ENCODE results near the gene JAKMIP2. TPM values are rescaled to one million over a fixed set of nuclear protein-coding genes. Genes with fewer than 3 reads are reported as not detected.

Gene JAKMIP2
- total RNA-seq, 4 donors from 2014 or later, result 0.09 to 2.9 (median 0.18) TPM; not detected in 1

GRCh38 chr5:147699496-147700088 is 82.9 kb downstream of the JAKMIP2 start:
- Histone ChIP-seq H3K4me1 (no peaks in the 10 kb centered on the region), H3K27me3 (peaks cover 0 to 8% (median 0%) of the 10 kb centered on the region in 4 donors), H3K9me3 (peaks cover 0 to 20% (median 6%) of the 10 kb centered on the region in 3 donors), H3K4me3 (no peak overlapping the region), H3K27ac (no peak overlapping the region), H3K36me3 (no peaks in the 10 kb centered on the region)
- WGBS, 2 donors, result 84 to 87% methylated on average over 3 of the region's 3 CpGs
- no peak for DNase-seq
- TF ChIP-seq POLR2A (IDR thresholded peaks at IDR 0.05), result no peak
- TF ChIP-seq, protein P1, sequence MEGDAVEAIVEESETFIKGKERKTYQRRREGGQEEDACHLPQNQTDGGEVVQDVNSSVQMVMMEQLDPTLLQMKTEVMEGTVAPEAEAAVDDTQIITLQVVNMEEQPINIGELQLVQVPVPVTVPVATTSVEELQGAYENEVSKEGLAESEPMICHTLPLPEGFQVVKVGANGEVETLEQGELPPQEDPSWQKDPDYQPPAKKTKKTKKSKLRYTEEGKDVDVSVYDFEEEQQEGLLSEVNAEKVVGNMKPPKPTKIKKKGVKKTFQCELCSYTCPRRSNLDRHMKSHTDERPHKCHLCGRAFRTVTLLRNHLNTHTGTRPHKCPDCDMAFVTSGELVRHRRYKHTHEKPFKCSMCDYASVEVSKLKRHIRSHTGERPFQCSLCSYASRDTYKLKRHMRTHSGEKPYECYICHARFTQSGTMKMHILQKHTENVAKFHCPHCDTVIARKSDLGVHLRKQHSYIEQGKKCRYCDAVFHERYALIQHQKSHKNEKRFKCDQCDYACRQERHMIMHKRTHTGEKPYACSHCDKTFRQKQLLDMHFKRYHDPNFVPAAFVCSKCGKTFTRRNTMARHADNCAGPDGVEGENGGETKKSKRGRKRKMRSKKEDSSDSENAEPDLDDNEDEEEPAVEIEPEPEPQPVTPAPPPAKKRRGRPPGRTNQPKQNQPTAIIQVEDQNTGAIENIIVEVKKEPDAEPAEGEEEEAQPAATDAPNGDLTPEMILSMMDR (IDR thresholded peaks at IDR 0.05), result no peak
- intact Hi-C loops (cut with DNase I), result no loop called here

- peaks cover 0 to 20% (median 6%) of the 10 kb centered on the region in 3 donors for H3K9me3 ChIP-seq
- H3K27me3 ChIP-seq, result peaks cover 0 to 8% (median 0%) of the 10 kb centered on the region in 4 donors
- no peak for DNase-seq
- TF ChIP-seq POLR2A (IDR thresholded peaks at IDR 0.05), result no peak
- TF ChIP-seq, protein P1 (IDR thresholded peaks at IDR 0.05), result no peak
- H3K36me3 ChIP-seq, result no peaks in the 10 kb centered on the region
- intact Hi-C loops (cut with DNase I), result no loop called here
- no peak overlapping the region for H3K4me3 ChIP-seq
- no peaks in the 10 kb centered on the region for H3K4me1 ChIP-seq
- no peak overlapping the region for H3K27ac ChIP-seq
Observed at GRCh38 chr5:147697380-147697779, 85.1 kb downstream of the JAKMIP2 start.

- 40 to 52% methylated on average over 2 of the region's 2 CpGs for WGBS, 2 donors
- Histone ChIP-seq H3K4me3 (no peak overlapping the region), H3K36me3 (no peaks in the 10 kb centered on the region), H3K27ac (no peak overlapping the region), H3K27me3 (peaks cover 0 to 8% (median 0%) of the 10 kb centered on the region in 4 donors), H3K4me1 (no peaks in the 10 kb centered on the region), H3K9me3 (peaks cover 0 to 20% (median 6%) of the 10 kb centered on the region in 3 donors)
- TF ChIP-seq, protein P1 (IDR thresholded peaks at IDR 0.05), result no peak
- TF ChIP-seq POLR2A (IDR thresholded peaks at IDR 0.05), result no peak
- intact Hi-C loops (cut with DNase I), result no loop called here
- DNase-seq, result no peak
Observed at GRCh38 chr5:147694772-147695171, 87.8 kb downstream of the JAKMIP2 start.

DNA sequence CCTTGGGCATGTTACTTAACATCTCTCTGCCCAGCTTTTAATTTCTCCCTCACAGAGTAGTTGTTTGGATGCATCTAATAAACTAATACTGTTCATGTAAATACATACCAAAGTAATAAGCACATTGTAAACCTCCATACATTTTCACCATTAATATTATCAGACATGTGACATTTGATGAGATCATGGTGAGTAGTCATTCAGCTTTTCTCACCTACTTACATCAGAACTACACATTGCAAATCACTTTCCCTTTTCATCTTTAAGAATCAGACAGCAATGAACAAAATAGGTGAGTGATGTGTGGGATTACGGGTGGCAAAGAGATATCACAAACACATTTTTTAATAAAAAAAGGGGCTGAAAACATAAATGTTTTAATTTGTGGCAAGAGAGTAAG is 89.3 kb downstream of the JAKMIP2 start:
- Histone ChIP-seq H3K36me3 (no peaks in the 10 kb centered on the region), H3K27ac (no peak overlapping the region), H3K4me3 (no peak overlapping the region), H3K9me3 (peaks cover 0 to 14% (median 6%) of the 10 kb centered on the region in 3 donors), H3K27me3 (peaks cover 0 to 12% (median 0%) of the 10 kb centered on the region in 4 donors), H3K4me1 (no peaks in the 10 kb centered on the region)
- no peak for TF ChIP-seq POLR2A (IDR thresholded peaks at IDR 0.05)
- TF ChIP-seq, protein P1 (IDR thresholded peaks at IDR 0.05), result no peak
- intact Hi-C loops (cut with DNase I), result no loop called here
- WGBS, 2 donors, result 90 to 95% methylated on average over 1 of the region's 1 CpG
- no peak for DNase-seq

- DNase-seq, result no peak
- Histone ChIP-seq H3K4me3 (no peak overlapping the region), H3K27me3 (peaks cover 0 to 10% (median 0%) of the 10 kb centered on the region in 4 donors), H3K27ac (peak overlapping the region in 1 of 4 donors; percentile 10), H3K4me1 (peaks cover 0 to 1% (median 0%) of the 10 kb centered on the region in 3 donors), H3K36me3 (no peaks in the 10 kb centered on the region), H3K9me3 (no peaks in the 10 kb centered on the region)
- intact Hi-C loops (cut with DNase I), result no loop called here
- 21 to 61% methylated on average over 3 of the region's 3 CpGs for WGBS, 2 donors
- TF ChIP-seq, protein P1 (IDR thresholded peaks at IDR 0.05), result no peak
- TF ChIP-seq POLR2A (IDR thresholded peaks at IDR 0.05), result no peak
Observed at GRCh38 chr5:147691130-147691529, 91.4 kb downstream of the JAKMIP2 start.
